A673 (cell line): ENCODE data around the gene FNIP1. TPM values are rescaled to one million over a fixed set of nuclear protein-coding genes. Genes with fewer than 3 reads are reported as not detected.
"Not testable (repeated sequence)": the region's sequence is repeated elsewhere in the genome, so short reads cannot be mapped to it uniquely, and the experiment has no call there.

ENCODE experiments used
- Bru-seq: library from RNA; stranded (reverse); fragments of 400-500 nt; gene quantifications from one replicate; lab custom pipeline; 2021; lab: Mats Ljungman, UMichigan
- BruChase-seq, 2 experiments: library from RNA; stranded (reverse); fragments of 400-500 nt; gene quantifications; one replicate each; lab custom pipeline; 2021; lab: Mats Ljungman, UMichigan
- BruUV-seq: library from RNA; stranded (reverse); fragments of 400-500 nt; replicated peaks from 2 replicates; lab custom pipeline; 2021; lab: Mats Ljungman, UMichigan
- CTCF ChIA-PET: fragments of 300-600 bp; sonication (Branson Sonifier 250); formaldehyde crosslinking; loops from one replicate; lab custom pipeline; 2022; ENCODE audit warnings: antibody characterized with exemption; lab: Charles Lee
- POLR2A ChIA-PET: fragments of 300-600 bp; sonication (Branson Sonifier 250); formaldehyde crosslinking; loops from one replicate; lab custom pipeline; 2022; ENCODE audit warnings: antibody characterized with exemption; ENCODE audit not compliant: low non-redundant PET; lab: Charles Lee
- DNase-seq: peaks from one replicate; pipeline ENCODE4 v3.0.0-alpha.2; 2015; ENCODE audit warnings: low spot score
- H3K27ac ChIP-seq: fragments of 200-600 bp; sonication (generic); 2 replicates; pipeline ENCODE4 v1.5.1; 2016; ENCODE audit warnings: mixed run types, low read depth, mild to moderate bottlenecking, mixed read lengths, antibody characterized with exemption, low read length; ENCODE audit not compliant: poor library complexity, severe bottlenecking
- H3K27me3 ChIP-seq: fragments of 200-600 bp; sonication (generic); replicated peaks from 2 replicates; pipeline ENCODE4 v1.6.1; 2017; ENCODE audit warnings: mixed run types, low read depth, mild to moderate bottlenecking, mixed read lengths, antibody characterized with exemption, low read length; ENCODE audit not compliant: insufficient read depth, poor library complexity
- H3K36me3 ChIP-seq: fragments of 200-600 bp; sonication (generic); 2 replicates; pipeline ENCODE4 v1.6.1; 2016; ENCODE audit warnings: mixed run types, mild to moderate bottlenecking, mixed read lengths, antibody characterized with exemption, low read length; ENCODE audit not compliant: insufficient read depth, poor library complexity, severe bottlenecking
- H3K4me1 ChIP-seq: fragments of 200-600 bp; sonication (generic); 2 replicates; pipeline ENCODE4 v1.6.1; 2017; ENCODE audit warnings: mixed run types, mild to moderate bottlenecking, mixed read lengths, antibody characterized with exemption, low read length; ENCODE audit not compliant: insufficient read depth, poor library complexity, severe bottlenecking
- H3K4me3 ChIP-seq: fragments of 200-600 bp; sonication (generic); 2 replicates; pipeline ENCODE4 v1.5.1; 2016; ENCODE audit warnings: low read depth, mixed run types, mild to moderate bottlenecking, mixed read lengths, low read length; ENCODE audit not compliant: poor library complexity, severe bottlenecking
- H3K9me3 ChIP-seq: fragments of 200-600 bp; sonication (generic); 2 replicates; pipeline ENCODE4 v1.6.1; 2016; ENCODE audit warnings: mixed run types, low read depth, mild to moderate bottlenecking, mixed read lengths, antibody characterized with exemption, low read length; ENCODE audit not compliant: poor library complexity, severe bottlenecking
- CTCF ChIP-seq: fragments of 300-800, 200-600 bp; sonication (generic); conservative IDR thresholded peaks from 2 replicates; pipeline ENCODE4 v1.5.1; 2017; ENCODE audit warnings: low read depth, mild to moderate bottlenecking, antibody characterized with exemption, low read length, moderate library complexity, mixed read lengths
- EZH2 ChIP-seq: fragments of 200-600 bp; sonication (generic); IDR thresholded peaks from 2 replicates; pipeline ENCODE4 v1.6.1; 2017; ENCODE audit warnings: borderline replicate concordance, low read depth, mild to moderate bottlenecking, mixed read lengths, antibody characterized with exemption, low read length; ENCODE audit not compliant: poor library complexity, severe bottlenecking
- intact Hi-C: fragments of 100-400 bp; cut with micrococcal nuclease; formaldehyde crosslinking; loops from one replicate; pipeline ENCODE4 v1.10.0; 2022; ENCODE audit not compliant: unreplicated experiment
- long read RNA-seq: library from polyadenylated mRNA; stranded (forward); transcript quantifications from one replicate; pipeline ENCODE4 v2.0.0, GENCODE V29; 2022
- total RNA-seq: library from RNA; stranded (reverse); gene quantifications from 2 replicates; pipeline ENCODE4 v1.2.3, GENCODE V29; 2021

FNIP1 gene
- 19.0 and 22.9 TPM in 2 replicates for total RNA-seq
- percentile 93 among the genes with signal in this experiment for Bru-seq, nascent RNA
- BruChase-seq, experiment 1, labeled RNA remaining after a 2-hour chase, result percentile 99 among the genes with signal in this experiment
- percentile 92 among the genes with signal in this experiment for BruChase-seq, experiment 2, labeled RNA remaining after a 6-hour chase
- long read RNA-seq, full-length matches to known transcripts, result 4 of 10 reads
- long read RNA-seq, partial matches to known transcripts, result 3 of 10 reads
- long read RNA-seq, other reads (novel, unspliced or antisense), result 3 of 10 reads

GRCh38 chr5:131796793-131797693 is at the start of gene FNIP1:
Gene FNIP1, minus strand, starts transcription at chr5:131797017. Its CDS starts 96 bp downstream, at chr5:131796921.
- BruUV-seq, result no TSS peak
- peak within 1 kb of the TSS; percentile 99 for H3K4me3 ChIP-seq
- intact Hi-C loops, result loop anchor here (5.0 kb wide), 1 partner anchor 160 kb away; the partner anchor contains the start of gene RAPGEF6
- H3K4me1 ChIP-seq, result peaks cover 13% of the 10 kb centered on the region
- H3K9me3 ChIP-seq, result no peaks in the 10 kb centered on the region
- H3K27me3 ChIP-seq, result no peaks in the 10 kb centered on the region
- TF ChIP-seq CTCF, result no peak
- no peak for TF ChIP-seq EZH2
- peak within 1 kb of the TSS; percentile 94 for H3K27ac ChIP-seq
- peak; percentile 99 for DNase-seq
- ChIA-PET POLR2A (interaction anchor here (0.6 kb wide), 1 partner anchor 104 kb away, joined by 3 read pairs; no protein-coding TSS in a partner anchor), CTCF (no interaction called here)
- no peaks in the 10 kb centered on the region for H3K36me3 ChIP-seq

DNA sequence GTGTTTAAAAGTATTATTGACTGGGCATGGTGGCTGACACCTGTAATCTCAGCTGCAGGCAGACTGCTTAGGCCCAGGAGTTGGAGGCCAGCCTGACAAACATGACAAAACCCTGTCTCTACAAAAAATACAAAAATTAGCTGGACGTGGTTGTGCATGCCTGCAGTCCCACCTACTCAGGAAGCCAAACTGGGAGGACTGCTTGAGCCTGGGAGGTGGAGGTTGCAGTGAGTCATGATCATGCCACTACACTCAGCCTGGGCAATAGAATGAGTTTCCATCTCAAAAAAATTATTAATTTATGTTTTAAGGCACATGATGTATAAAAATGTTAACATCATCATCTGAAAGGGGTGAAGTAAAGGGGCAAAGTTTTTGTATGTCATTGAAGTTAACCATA is 49.7 kb upstream of the FNIP1 start:
- TF ChIP-seq CTCF (no peak), EZH2 (no peak)
- ChIA-PET CTCF (no interaction called here), POLR2A (no interaction called here)
- no peaks in the 10 kb centered on the region for H3K36me3 ChIP-seq
- peaks cover 12% of the 10 kb centered on the region for H3K9me3 ChIP-seq
- H3K4me1 ChIP-seq, result no peaks in the 10 kb centered on the region
- H3K4me3 ChIP-seq, result no peak overlapping the region
- BruUV-seq, result no TSS peak
- DNase-seq, result no peak
- H3K27me3 ChIP-seq, result peaks cover 2% of the 10 kb centered on the region
- no peak overlapping the region for H3K27ac ChIP-seq
- intact Hi-C loops, result no loop called here

- H3K4me1 ChIP-seq, result no peaks in the 10 kb centered on the region
- ChIA-PET POLR2A (no interaction called here), CTCF (no interaction called here)
- no peak overlapping the region for H3K4me3 ChIP-seq
- peaks cover 3% of the 10 kb centered on the region for H3K27me3 ChIP-seq
- BruUV-seq, result no TSS peak
- H3K9me3 ChIP-seq, result peaks cover 12% of the 10 kb centered on the region
- intact Hi-C loops, result no loop called here
- TF ChIP-seq CTCF, result no peak
- no peak overlapping the region for H3K27ac ChIP-seq
- H3K36me3 ChIP-seq, result no peaks in the 10 kb centered on the region
- DNase-seq, result no peak
Observed at GRCh38 chr5:131845828-131846227, 49.0 kb upstream of the FNIP1 start.

GRCh38 chr5:131842971-131843370 is 46.2 kb upstream of the FNIP1 start:
- not testable (repeated sequence) for H3K36me3 ChIP-seq

DNA sequence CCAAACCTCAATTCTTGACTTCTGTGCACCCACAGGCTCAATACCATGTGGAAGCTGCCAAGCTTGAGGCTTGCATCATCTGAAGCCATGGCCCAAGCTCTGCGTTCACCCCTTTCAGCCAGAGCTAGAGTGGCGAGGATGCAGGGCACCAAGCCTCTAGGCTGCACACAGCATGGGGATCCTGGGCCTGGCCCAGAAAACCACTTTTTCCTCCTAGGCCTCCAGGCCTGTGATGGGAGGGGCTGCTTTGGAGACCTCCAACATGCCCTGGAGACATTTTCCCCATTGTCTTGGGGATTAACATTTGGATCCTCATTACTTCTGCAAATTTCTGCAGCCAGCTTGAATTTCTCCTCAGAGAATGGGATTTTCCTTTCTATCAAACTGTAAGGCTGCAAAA is 35.9 kb upstream of the FNIP1 start:
- H3K9me3 ChIP-seq, H3K4me1 ChIP-seq, H3K4me3 ChIP-seq, H3K27ac ChIP-seq, intact Hi-C loops, H3K27me3 ChIP-seq, H3K36me3 ChIP-seq, DNase-seq, POLR2A ChIA-PET, BruUV-seq, CTCF ChIA-PET: not testable (repeated sequence)

More at GRCh38 chr5:131842971-131843370, 46.2 kb upstream of the FNIP1 start:
- BruUV-seq, CTCF ChIA-PET, H3K27ac ChIP-seq, DNase-seq, H3K4me3 ChIP-seq, intact Hi-C loops, H3K27me3 ChIP-seq, H3K4me1 ChIP-seq, POLR2A ChIA-PET: not testable (repeated sequence)
- peaks cover 12% of the 10 kb centered on the region for H3K9me3 ChIP-seq
